Neural cell (in vitro differentiated cells): ENCODE measurements around the gene CPSF6.

Experiments used
- EZH2 ChIP-seq: fragments of 200-600, 300-800 bp; shearing (Covaris generic), sonication (generic); IDR thresholded peaks from 2 replicates; pipeline ENCODE4 v1.6.1; 2014; ENCODE audit warnings: antibody characterized with exemption, low read length, borderline replicate concordance, mild to moderate bottlenecking; ENCODE audit not compliant: insufficient read depth, poor library complexity, severe bottlenecking
- MXI1 ChIP-seq: fragments of 450-650 bp; conservative IDR thresholded peaks from 2 replicates; pipeline ENCODE4 v1.6.1; 2014; ENCODE audit warnings: antibody characterized with exemption, mild to moderate bottlenecking; ENCODE audit not compliant: poor library complexity, severe bottlenecking
- POLR2AphosphoS5 ChIP-seq: IDR thresholded peaks from 2 replicates; pipeline ENCODE4 v1.6.1; 2012
- RAD21 ChIP-seq: fragments of 450-650 bp; conservative IDR thresholded peaks from 2 replicates; pipeline ENCODE4 v1.6.1; 2014; ENCODE audit warnings: antibody characterized with exemption, mild to moderate bottlenecking, moderate library complexity
- SMC3 ChIP-seq: fragments of 450-650 bp; conservative IDR thresholded peaks from 2 replicates; pipeline ENCODE4 v1.6.1; 2014; ENCODE audit warnings: antibody characterized with exemption, mild to moderate bottlenecking, moderate library complexity; ENCODE audit not compliant: poor library complexity
- TF ChIP-seq, protein P1 (sequence below): fragments of 450-650 bp; IDR thresholded peaks from 2 replicates; pipeline ENCODE4 v1.5.1; 2014; ENCODE audit warnings: antibody characterized with exemption, mild to moderate bottlenecking, moderate library complexity; ENCODE audit not compliant: poor library complexity, severe bottlenecking
- TF ChIP-seq, protein P2 (sequence below): IDR thresholded peaks from 2 replicates; pipeline ENCODE4 v1.6.1; 2012; ENCODE audit warnings: borderline replicate concordance

DNA sequence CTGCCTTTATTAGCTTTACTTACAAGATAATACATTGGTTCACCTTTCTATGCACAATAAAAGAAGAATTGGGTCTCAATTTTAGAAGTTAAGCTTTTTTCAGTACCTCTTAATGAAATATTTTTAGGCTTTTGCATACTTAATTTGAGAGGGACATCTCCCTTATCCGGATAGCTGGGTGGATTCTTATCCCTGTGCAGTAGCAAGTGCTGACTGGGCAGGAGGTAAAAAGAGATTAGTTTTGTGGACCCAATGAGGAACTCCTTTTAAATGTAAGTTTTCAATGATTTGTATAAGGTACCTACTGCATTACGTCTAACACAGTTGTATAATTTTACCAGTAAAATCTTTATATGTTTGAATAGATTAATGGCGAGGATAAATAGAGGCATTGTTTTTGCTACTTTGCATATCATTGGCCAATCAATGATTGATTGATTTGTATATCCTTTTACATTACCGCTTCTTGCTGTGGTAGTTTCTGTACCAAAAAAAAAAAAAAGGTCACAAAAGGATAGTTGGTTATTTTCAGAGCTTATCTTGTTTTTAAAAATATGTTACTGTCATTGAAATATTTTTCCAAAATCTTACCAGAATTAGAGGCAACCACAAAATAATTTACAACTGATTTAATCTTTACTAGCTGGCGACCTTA lies 2.2 kb downstream of the CPSF6 start:
- TF ChIP-seq, protein P1, sequence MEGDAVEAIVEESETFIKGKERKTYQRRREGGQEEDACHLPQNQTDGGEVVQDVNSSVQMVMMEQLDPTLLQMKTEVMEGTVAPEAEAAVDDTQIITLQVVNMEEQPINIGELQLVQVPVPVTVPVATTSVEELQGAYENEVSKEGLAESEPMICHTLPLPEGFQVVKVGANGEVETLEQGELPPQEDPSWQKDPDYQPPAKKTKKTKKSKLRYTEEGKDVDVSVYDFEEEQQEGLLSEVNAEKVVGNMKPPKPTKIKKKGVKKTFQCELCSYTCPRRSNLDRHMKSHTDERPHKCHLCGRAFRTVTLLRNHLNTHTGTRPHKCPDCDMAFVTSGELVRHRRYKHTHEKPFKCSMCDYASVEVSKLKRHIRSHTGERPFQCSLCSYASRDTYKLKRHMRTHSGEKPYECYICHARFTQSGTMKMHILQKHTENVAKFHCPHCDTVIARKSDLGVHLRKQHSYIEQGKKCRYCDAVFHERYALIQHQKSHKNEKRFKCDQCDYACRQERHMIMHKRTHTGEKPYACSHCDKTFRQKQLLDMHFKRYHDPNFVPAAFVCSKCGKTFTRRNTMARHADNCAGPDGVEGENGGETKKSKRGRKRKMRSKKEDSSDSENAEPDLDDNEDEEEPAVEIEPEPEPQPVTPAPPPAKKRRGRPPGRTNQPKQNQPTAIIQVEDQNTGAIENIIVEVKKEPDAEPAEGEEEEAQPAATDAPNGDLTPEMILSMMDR, result no peak
- TF ChIP-seq, protein P2, sequence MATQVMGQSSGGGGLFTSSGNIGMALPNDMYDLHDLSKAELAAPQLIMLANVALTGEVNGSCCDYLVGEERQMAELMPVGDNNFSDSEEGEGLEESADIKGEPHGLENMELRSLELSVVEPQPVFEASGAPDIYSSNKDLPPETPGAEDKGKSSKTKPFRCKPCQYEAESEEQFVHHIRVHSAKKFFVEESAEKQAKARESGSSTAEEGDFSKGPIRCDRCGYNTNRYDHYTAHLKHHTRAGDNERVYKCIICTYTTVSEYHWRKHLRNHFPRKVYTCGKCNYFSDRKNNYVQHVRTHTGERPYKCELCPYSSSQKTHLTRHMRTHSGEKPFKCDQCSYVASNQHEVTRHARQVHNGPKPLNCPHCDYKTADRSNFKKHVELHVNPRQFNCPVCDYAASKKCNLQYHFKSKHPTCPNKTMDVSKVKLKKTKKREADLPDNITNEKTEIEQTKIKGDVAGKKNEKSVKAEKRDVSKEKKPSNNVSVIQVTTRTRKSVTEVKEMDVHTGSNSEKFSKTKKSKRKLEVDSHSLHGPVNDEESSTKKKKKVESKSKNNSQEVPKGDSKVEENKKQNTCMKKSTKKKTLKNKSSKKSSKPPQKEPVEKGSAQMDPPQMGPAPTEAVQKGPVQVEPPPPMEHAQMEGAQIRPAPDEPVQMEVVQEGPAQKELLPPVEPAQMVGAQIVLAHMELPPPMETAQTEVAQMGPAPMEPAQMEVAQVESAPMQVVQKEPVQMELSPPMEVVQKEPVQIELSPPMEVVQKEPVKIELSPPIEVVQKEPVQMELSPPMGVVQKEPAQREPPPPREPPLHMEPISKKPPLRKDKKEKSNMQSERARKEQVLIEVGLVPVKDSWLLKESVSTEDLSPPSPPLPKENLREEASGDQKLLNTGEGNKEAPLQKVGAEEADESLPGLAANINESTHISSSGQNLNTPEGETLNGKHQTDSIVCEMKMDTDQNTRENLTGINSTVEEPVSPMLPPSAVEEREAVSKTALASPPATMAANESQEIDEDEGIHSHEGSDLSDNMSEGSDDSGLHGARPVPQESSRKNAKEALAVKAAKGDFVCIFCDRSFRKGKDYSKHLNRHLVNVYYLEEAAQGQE, result no peak
- TF ChIP-seq POLR2AphosphoS5 (no peak), EZH2 (no peak), SMC3 (no peak), RAD21 (no peak), MXI1 (no peak)
